ENCODE results near the gene OTOL1. TPM values are rescaled to one million over a fixed set of nuclear protein-coding genes. Genes with fewer than 3 reads are reported as not detected.

Gene OTOL1
- total RNA-seq, 2 donors from 2014 or later = not detected

- H3K9me3 ChIP-seq = no peaks in the 10 kb centered on the region
- H3K27me3 ChIP-seq (replicated peaks; ENCODE audit: insufficient read depth) = no peaks in the 10 kb centered on the region
- no peaks in the 10 kb centered on the region for H3K4me1 ChIP-seq (ENCODE audit: control insufficient read depth in 1 of 2, low read depth in 2 of 2)
- no peak overlapping the region for H3K27ac ChIP-seq
- TF ChIP-seq, protein P1, sequence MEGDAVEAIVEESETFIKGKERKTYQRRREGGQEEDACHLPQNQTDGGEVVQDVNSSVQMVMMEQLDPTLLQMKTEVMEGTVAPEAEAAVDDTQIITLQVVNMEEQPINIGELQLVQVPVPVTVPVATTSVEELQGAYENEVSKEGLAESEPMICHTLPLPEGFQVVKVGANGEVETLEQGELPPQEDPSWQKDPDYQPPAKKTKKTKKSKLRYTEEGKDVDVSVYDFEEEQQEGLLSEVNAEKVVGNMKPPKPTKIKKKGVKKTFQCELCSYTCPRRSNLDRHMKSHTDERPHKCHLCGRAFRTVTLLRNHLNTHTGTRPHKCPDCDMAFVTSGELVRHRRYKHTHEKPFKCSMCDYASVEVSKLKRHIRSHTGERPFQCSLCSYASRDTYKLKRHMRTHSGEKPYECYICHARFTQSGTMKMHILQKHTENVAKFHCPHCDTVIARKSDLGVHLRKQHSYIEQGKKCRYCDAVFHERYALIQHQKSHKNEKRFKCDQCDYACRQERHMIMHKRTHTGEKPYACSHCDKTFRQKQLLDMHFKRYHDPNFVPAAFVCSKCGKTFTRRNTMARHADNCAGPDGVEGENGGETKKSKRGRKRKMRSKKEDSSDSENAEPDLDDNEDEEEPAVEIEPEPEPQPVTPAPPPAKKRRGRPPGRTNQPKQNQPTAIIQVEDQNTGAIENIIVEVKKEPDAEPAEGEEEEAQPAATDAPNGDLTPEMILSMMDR (IDR thresholded peaks at IDR 0.05) = no peak
- DNase-seq (ENCODE audit: low spot score) (no peak), ATAC-seq (ENCODE audit: insufficient number of reproducible peaks, low FRiP score, low read depth) (no peak)
- no peak overlapping the region for H3K4me3 ChIP-seq
- no peaks in the 10 kb centered on the region for H3K36me3 ChIP-seq
Measured at GRCh38 chr3:161531930-161532329, 35.3 kb downstream of the OTOL1 start.

GRCh38 chr3:161540594-161540993, 44.0 kb downstream of the OTOL1 start:
- no peaks in the 10 kb centered on the region for H3K9me3 ChIP-seq
- H3K36me3 ChIP-seq = no peaks in the 10 kb centered on the region
- no peaks in the 10 kb centered on the region for H3K27me3 ChIP-seq (replicated peaks; ENCODE audit: insufficient read depth)
- ATAC-seq (ENCODE audit: insufficient number of reproducible peaks, low FRiP score, low read depth) = no peak
- no peak overlapping the region for H3K4me3 ChIP-seq
- DNase-seq (ENCODE audit: low spot score) = no peak
- H3K4me1 ChIP-seq (ENCODE audit: control insufficient read depth in 1 of 2, low read depth in 2 of 2) = no peaks in the 10 kb centered on the region
- TF ChIP-seq, protein P1 (IDR thresholded peaks at IDR 0.05) = no peak
- H3K27ac ChIP-seq = no peak overlapping the region

DNA sequence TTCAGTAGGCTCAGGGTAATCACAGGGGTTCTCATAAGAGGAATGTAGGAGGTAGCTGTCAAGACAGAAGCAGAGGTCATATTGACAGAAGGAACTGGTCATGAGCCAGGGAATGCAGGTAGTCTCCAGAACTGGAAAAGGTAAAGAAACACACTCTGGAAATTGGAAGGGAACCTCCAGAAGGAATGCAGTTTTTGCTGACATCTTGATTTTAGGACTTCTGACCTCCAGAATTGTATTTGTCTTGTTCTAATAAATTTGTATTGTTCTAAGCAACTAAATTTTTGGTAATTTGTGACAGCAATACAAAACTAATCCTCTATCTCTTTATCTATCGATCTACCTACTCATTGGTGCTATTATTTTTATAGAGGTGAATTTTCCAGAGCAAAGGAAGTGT, 49.2 kb downstream of the OTOL1 start:
- Histone ChIP-seq H3K36me3 (no peaks in the 10 kb centered on the region), H3K4me3 (no peak overlapping the region), H3K9me3 (no peaks in the 10 kb centered on the region), H3K27me3 (replicated peaks; ENCODE audit: insufficient read depth) (no peaks in the 10 kb centered on the region), H3K4me1 (ENCODE audit: control insufficient read depth in 1 of 2, low read depth in 2 of 2) (no peaks in the 10 kb centered on the region), H3K27ac (no peak overlapping the region)
- TF ChIP-seq, protein P1 (IDR thresholded peaks at IDR 0.05) = no peak
- ATAC-seq (ENCODE audit: insufficient number of reproducible peaks, low FRiP score, low read depth) (no peak), DNase-seq (ENCODE audit: low spot score) (no peak)

GRCh38 chr3:161548301-161548700, 51.7 kb downstream of the OTOL1 start:
- no peak for ATAC-seq (ENCODE audit: insufficient number of reproducible peaks, low FRiP score, low read depth)
- Histone ChIP-seq H3K27me3 (replicated peaks; ENCODE audit: insufficient read depth) (no peaks in the 10 kb centered on the region), H3K36me3 (no peaks in the 10 kb centered on the region), H3K27ac (no peak overlapping the region), H3K9me3 (no peaks in the 10 kb centered on the region), H3K4me3 (no peak overlapping the region), H3K4me1 (ENCODE audit: control insufficient read depth in 1 of 2, low read depth in 2 of 2) (no peaks in the 10 kb centered on the region)
- TF ChIP-seq, protein P1 (IDR thresholded peaks at IDR 0.05) = no peak
- DNase-seq (ENCODE audit: low spot score) = no peak

GRCh38 chr3:161549261-161549660, 52.7 kb downstream of the OTOL1 start:
- DNase-seq (ENCODE audit: low spot score) = no peak
- TF ChIP-seq, protein P1 (IDR thresholded peaks at IDR 0.05) = no peak
- H3K4me3 ChIP-seq = no peak overlapping the region
- no peaks in the 10 kb centered on the region for H3K36me3 ChIP-seq
- H3K27me3 ChIP-seq (replicated peaks; ENCODE audit: insufficient read depth) = no peaks in the 10 kb centered on the region
- no peak for ATAC-seq (ENCODE audit: insufficient number of reproducible peaks, low FRiP score, low read depth)
- no peaks in the 10 kb centered on the region for H3K9me3 ChIP-seq
- H3K4me1 ChIP-seq (ENCODE audit: control insufficient read depth in 1 of 2, low read depth in 2 of 2) = no peaks in the 10 kb centered on the region
- no peak overlapping the region for H3K27ac ChIP-seq
